GM10266 (cell line): Measurements from ENCODE around the gene CNTNAP2.

Source experiments
- DNase-seq: peaks from one replicate; pipeline ENCODE4 v3.0.0; 2012; ENCODE audit errors: extremely low spot score
- CTCF ChIP-seq: IDR thresholded peaks from 2 replicates; pipeline ENCODE4 v1.5.1; 2012; ENCODE audit warnings: mild to moderate bottlenecking, low read depth; ENCODE audit not compliant: control insufficient read depth, insufficient read depth; ENCODE audit errors: missing control alignments

Gene CNTNAP2

GRCh38 chr7:148187471-148187870 lies 2070.9 kb downstream of the CNTNAP2 start:
- TF ChIP-seq CTCF = no peak
- no peak for DNase-seq

DNA sequence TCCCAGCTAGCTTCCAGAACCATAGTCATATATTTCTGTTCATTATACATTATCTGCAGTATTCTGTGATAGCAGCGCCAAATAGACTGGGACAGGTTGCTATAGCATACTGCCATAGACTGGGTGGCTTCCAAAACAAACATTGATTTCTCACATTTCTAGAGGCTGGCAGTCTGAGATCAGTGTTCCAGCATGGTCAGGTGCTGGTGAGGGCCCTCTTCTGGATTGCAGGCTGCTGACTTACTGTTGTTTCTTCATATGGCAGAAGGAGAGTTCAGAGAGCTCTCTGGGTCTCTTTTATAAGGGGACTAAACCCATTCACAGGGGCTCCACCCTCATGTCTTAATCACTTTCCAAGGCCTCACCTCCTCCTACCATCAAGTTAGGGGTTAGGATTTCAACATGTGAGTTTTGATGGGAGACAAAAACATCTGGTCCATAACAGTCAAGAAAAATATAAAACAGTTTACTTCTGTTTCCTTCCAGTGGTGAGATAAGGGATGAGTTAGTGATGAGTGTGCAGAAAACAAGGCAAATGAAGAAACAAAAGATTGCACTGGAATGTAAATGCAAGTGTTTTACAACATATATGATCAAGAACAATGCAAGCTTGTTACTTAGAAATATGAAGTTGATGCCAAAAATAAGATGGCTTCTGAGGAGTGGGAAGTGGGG lies 2074.9 kb downstream of the CNTNAP2 start:
- no peak for DNase-seq
- no peak for TF ChIP-seq CTCF

DNA sequence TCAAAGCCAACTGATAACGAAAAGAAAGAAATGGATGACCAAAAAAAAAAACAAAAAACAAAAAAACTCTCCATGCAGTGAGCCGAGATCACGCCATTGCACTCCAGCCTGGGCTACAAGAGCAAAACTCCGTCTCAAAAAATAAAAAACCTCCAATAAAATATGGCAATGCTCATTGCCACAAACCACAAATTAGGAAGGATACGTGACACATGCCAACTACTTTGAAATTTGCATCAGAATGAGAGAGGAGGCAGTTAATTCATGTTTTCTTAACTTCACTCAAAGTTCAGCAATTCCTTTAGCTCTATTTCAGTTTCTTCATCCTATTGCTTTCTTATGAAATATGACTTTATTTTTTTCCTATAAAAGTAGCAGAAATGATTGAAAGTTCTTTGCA lies 2075.9 kb downstream of the CNTNAP2 start:
- no peak for DNase-seq
- no peak for TF ChIP-seq CTCF

GRCh38 chr7:148201992-148202391 lies 2085.4 kb downstream of the CNTNAP2 start:
- DNase-seq = no peak
- TF ChIP-seq CTCF = no peak

DNA sequence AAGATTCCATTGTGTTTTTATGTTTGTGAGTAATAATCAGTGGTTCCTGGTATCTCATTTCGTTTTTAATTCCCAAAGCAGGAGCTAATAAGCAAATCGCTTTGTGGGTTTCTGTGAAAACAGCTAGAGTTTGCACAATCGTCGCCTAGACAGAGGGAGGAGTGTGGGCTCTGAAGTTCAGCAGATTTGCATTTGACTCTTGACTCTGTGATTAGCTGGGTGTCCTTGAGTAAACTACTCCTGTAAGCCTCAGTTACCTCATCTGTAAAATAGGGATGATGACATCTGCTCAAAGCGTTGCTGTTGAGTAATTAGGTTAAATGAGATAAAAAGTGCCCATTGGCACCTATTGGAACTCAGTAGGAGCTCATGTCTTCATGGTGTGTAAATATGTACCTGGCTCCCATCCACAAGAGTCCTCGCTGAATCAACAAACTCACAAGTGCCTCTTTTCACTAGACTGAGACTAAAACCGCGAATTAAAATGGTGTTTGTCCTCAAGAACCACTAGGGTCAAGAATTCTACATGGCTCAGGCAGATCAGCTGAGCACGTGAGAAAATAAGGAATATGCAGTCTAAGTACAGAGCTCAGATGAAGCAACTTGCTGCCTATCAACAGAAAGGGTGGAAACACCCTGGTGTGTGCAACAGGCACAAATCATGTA lies 2088.2 kb downstream of the CNTNAP2 start:
- TF ChIP-seq CTCF = no peak
- no peak for DNase-seq

DNA sequence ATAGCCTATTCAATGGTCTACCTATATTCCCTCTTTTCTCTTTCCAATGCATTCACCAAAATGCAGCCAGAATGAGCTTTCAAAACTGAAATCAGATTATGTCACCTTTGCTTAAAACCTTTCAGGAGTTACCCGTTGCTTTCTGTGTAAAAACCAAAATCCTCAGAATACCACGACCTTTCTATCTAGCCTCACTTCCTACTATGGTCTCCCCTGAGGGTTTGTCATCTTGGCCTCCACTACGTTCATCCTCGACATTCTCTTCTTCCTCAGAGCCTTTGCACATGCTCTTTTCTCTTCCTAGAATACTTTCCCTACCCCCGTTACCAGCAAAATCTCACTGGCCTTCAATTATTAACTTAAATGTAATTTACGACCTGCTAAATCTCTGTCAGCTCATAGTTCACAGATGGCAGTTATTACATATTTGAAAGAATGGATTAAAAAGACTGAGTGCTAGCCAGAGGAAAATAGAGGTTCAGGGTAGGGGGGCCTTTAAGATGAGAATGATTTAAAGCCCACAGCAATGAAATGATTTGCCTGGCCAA lies 2093.1 kb downstream of the CNTNAP2 start:
- DNase-seq = no peak
- no peak for TF ChIP-seq CTCF

- no peak for DNase-seq
- TF ChIP-seq CTCF = no peak
Observed at GRCh38 chr7:148210804-148211325, 2094.3 kb downstream of the CNTNAP2 start.
